K562 (cell line): ENCODE data around the gene NINJ1. TPM values are rescaled to one million over a fixed set of nuclear protein-coding genes. Genes with fewer than 3 reads are reported as not detected.

Experiments used
- ARHGAP35 ChIP-seq: fragments of 450-650 bp; IDR thresholded peaks from 2 replicates; pipeline ENCODE4 v1.6.1; 2018; ENCODE audit not compliant: partially characterized antibody
- GATAD2B ChIP-seq: fragments of 450-650 bp; IDR thresholded peaks from 2 replicates; pipeline ENCODE4 v1.6.1; 2017; ENCODE audit warnings: mild to moderate bottlenecking, borderline replicate concordance
- GTF2E2 ChIP-seq: fragments of 200-800 bp; sonication (Bioruptor generic); IDR thresholded peaks from 2 replicates; pipeline ENCODE4 v1.6.1; 2016; ENCODE audit warnings: missing genetic modification characterization, missing compliant biosample characterization
- NR4A1 ChIP-seq, 2 experiments: fragments of 250-450 bp in 1 of 2; fragments of 450-650 bp in 1 of 2; sonication (Bioruptor Pico) in 1 of 2; IDR thresholded peaks; 2 replicates each; pipeline versions ENCODE4 v1.4.0 to v1.6.1; 2016 to 2020; ENCODE audit warnings: mild to moderate bottlenecking in 2 of 2, missing compliant biosample characterization in 1 of 2, missing genetic modification characterization in 1 of 2, moderate library complexity in 1 of 2
- POLR2B ChIP-seq: fragments of 450-650 bp; IDR thresholded peaks from 2 replicates; pipeline ENCODE4 v1.6.1; 2018; ENCODE audit warnings: low read depth; ENCODE audit not compliant: partially characterized antibody
- PURB ChIP-seq: sonication (generic); formaldehyde crosslinking; IDR thresholded peaks from 2 replicates; pipeline ENCODE4 v1.9.0; 2021; ENCODE audit warnings: low read depth, mild to moderate bottlenecking, missing genetic modification reagents
- PYGO2 ChIP-seq: fragments of 450-650 bp; IDR thresholded peaks from 2 replicates; pipeline ENCODE4 v1.6.1; 2016; ENCODE audit warnings: mild to moderate bottlenecking, missing genetic modification characterization, moderate library complexity, missing compliant biosample characterization
- ZNF436 ChIP-seq: fragments of 250-450, 450-650 bp; sonication (Bioruptor Pico); formaldehyde crosslinking; IDR thresholded peaks from 2 replicates; pipeline ENCODE4 v1.7.0; 2020; ENCODE audit warnings: mild to moderate bottlenecking
- ZNF75A ChIP-seq: fragments of 450-650 bp; formaldehyde crosslinking; IDR thresholded peaks from 2 replicates; pipeline ENCODE4 v1.4.0; 2020; ENCODE audit warnings: mild to moderate bottlenecking
- ZNF77 ChIP-seq: fragments of 250-450 bp; sonication (Bioruptor Pico); IDR thresholded peaks from 2 replicates; pipeline ENCODE4 v1.5.0; 2020
- polyA plus RNA-seq, 8 experiments: library from polyadenylated mRNA; depleted of rRNA in 4 of 8; stranded (reverse) in 5 of 8; unstranded in 3 of 8; fragments of >200 nt; fragmentation: Nextera tagmentation in 2 of 8; fragmentation: Illumina TruSeq in 1 of 8; extraction: Ambion mirVana in 2 of 8; extraction: Trizol in 1 of 8; gene quantifications; 2 replicates each; pipeline versions ENCODE4 v1.2.1 to v1.2.3, GENCODE V29; 2011 to 2014; ENCODE audit warnings: inconsistent platforms in 1 of 8, missing spikeins in 1 of 8
- total RNA-seq, 7 experiments: library from RNA; depleted of rRNA in 6 of 7; stranded (reverse); fragments of >200 nt in 6 of 7; fragmentation: Illumina TruSeq in 2 of 7; extraction: Trizol in 2 of 7; gene quantifications; 2 replicates each; pipeline versions ENCODE4 v1.2.1 to v1.2.3, GENCODE V29; 2011 to 2021; ENCODE audit warnings: low replicate concordance in 1 of 7
- TF ChIP-seq, protein P1 (sequence below): fragments of 250-450 bp; sonication (Bioruptor Pico); IDR thresholded peaks from 2 replicates; pipeline ENCODE4 v1.8.0; 2022; ENCODE audit warnings: inconsistent platforms
- TF ChIP-seq, protein P2 (sequence below): fragments of 450-650 bp; IDR thresholded peaks from 2 replicates; pipeline ENCODE4 v1.6.1; 2016; ENCODE audit warnings: low read depth, mild to moderate bottlenecking, moderate library complexity

NINJ1 gene
- total and polyA plus RNA-seq, 9 of the 15 experiments (the other 6 are each of a cell fraction or from before 2014, with no cell fraction given) = 0.13 to 8.4 (median 4.9) TPM

DNA sequence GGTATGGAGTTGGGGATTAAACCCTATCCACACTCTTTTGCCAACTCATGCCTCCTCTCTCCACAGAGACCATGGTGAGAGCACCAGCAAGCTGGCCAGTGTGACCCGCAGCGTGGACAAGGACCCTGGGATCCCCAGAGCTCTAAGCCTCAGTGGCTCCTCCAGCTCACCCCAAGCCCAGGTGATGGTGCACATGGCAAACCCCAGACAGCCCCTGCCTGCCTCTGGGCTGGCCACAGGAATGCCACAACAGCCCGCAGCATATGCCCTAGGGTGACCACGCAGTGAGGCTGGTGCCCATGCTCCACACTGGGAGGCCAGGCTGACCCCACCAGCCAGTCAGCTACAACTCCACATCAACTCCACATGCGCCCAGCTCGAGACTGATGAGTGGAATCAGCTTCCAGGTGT, 49.6 kb downstream of the NINJ1 start (continued):
- no peak for TF ChIP-seq PYGO2 (tag)
- TF ChIP-seq ZNF75A (CRISPR knock-in tag) = no peak
- no peak for TF ChIP-seq GTF2E2
- no peak for TF ChIP-seq GATAD2B
- TF ChIP-seq, protein P1, sequence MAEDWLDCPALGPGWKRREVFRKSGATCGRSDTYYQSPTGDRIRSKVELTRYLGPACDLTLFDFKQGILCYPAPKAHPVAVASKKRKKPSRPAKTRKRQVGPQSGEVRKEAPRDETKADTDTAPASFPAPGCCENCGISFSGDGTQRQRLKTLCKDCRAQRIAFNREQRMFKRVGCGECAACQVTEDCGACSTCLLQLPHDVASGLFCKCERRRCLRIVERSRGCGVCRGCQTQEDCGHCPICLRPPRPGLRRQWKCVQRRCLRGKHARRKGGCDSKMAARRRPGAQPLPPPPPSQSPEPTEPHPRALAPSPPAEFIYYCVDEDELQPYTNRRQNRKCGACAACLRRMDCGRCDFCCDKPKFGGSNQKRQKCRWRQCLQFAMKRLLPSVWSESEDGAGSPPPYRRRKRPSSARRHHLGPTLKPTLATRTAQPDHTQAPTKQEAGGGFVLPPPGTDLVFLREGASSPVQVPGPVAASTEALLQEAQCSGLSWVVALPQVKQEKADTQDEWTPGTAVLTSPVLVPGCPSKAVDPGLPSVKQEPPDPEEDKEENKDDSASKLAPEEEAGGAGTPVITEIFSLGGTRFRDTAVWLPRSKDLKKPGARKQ (CRISPR knock-in tag) = no peak
- TF ChIP-seq ARHGAP35 = no peak
- TF ChIP-seq, protein P2, sequence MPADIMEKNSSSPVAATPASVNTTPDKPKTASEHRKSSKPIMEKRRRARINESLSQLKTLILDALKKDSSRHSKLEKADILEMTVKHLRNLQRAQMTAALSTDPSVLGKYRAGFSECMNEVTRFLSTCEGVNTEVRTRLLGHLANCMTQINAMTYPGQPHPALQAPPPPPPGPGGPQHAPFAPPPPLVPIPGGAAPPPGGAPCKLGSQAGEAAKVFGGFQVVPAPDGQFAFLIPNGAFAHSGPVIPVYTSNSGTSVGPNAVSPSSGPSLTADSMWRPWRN = no peak
- no peak for TF ChIP-seq ZNF436 (CRISPR knock-in tag)
- no peak for TF ChIP-seq NR4A1 (CRISPR knock-in tag; IDR thresholded peaks at IDR 0.05)
- TF ChIP-seq NR4A1 (tag; IDR thresholded peaks at IDR 0.05) = no peak
- TF ChIP-seq POLR2B = no peak
- TF ChIP-seq PURB (CRISPR knock-in tag) = no peak
- no peak for TF ChIP-seq ZNF77 (CRISPR knock-in tag)
